Muscle layer of duodenum (tissue), 2 donors: Measurements from ENCODE around the gene PRDX5.

ENCODE experiments used
- H3K27ac ChIP-seq: one replicate; pipeline ENCODE4 v1.7.0; 2013; ENCODE audit warnings: mild to moderate bottlenecking, low read length
- H3K27me3 ChIP-seq: one replicate; pipeline ENCODE4 v1.7.0; 2013; ENCODE audit warnings: low read depth, mild to moderate bottlenecking, control low read depth, low read length
- H3K36me3 ChIP-seq, 2 donors: one replicate each; pipeline ENCODE4 v1.7.0; 2013; ENCODE audit warnings: low read length in 2 of 2, control low read depth in 1 of 2, mild to moderate bottlenecking in 1 of 2; ENCODE audit not compliant: insufficient read depth in 2 of 2, control insufficient read depth in 1 of 2
- H3K4me1 ChIP-seq, 2 donors: one replicate each; pipeline ENCODE4 v1.7.0; 2013; ENCODE audit warnings: low read length in 2 of 2, mild to moderate bottlenecking in 2 of 2, control low read depth in 1 of 2, moderate library complexity in 1 of 2; ENCODE audit not compliant: insufficient read depth in 2 of 2, control insufficient read depth in 1 of 2
- H3K4me3 ChIP-seq, 2 donors: one replicate each; pipeline ENCODE4 v1.7.0; 2013; ENCODE audit warnings: low read length in 2 of 2, low read depth in 1 of 2, mild to moderate bottlenecking in 1 of 2
- H3K9me3 ChIP-seq, 2 donors: one replicate each; pipeline ENCODE4 v1.7.0; 2013; ENCODE audit warnings: low read length in 2 of 2, control low read depth in 1 of 2, mild to moderate bottlenecking in 1 of 2; ENCODE audit not compliant: control insufficient read depth in 1 of 2
- donor health status: healthy.

The PRDX5 gene

GRCh38 chr11:64356498-64357411 is 38.8 kb downstream of the PRDX5 start:
- no peak overlapping the region for H3K27ac ChIP-seq
- no peak overlapping the region for H3K4me3 ChIP-seq
- no peaks in the 10 kb centered on the region for H3K9me3 ChIP-seq

GRCh38 chr11:64357446-64357845 is 39.5 kb downstream of the PRDX5 start:
- H3K36me3 ChIP-seq: peaks cover 7 to 15% of the 10 kb centered on the region in 2 donors
- H3K4me3 ChIP-seq: no peak overlapping the region
- no peaks in the 10 kb centered on the region for H3K27me3 ChIP-seq
- H3K27ac ChIP-seq: no peak overlapping the region
- peaks cover 7 to 41% of the 10 kb centered on the region in 2 donors for H3K4me1 ChIP-seq
- H3K9me3 ChIP-seq: no peaks in the 10 kb centered on the region

More at GRCh38 chr11:64356498-64357411, 38.8 kb downstream of the PRDX5 start:
- peaks cover 7 to 41% of the 10 kb centered on the region in 2 donors for H3K4me1 ChIP-seq
- peaks cover under 1 to 8% of the 10 kb centered on the region in 2 donors for H3K36me3 ChIP-seq
- H3K27me3 ChIP-seq: no peaks in the 10 kb centered on the region

- H3K4me1 ChIP-seq: peaks cover 7 to 41% of the 10 kb centered on the region in 2 donors
Measured at GRCh38 chr11:64357904-64358535, 40.1 kb downstream of the PRDX5 start.

GRCh38 chr11:64358536-64358906 is 40.6 kb downstream of the PRDX5 start:
- H3K4me1 ChIP-seq: peaks cover 7 to 41% of the 10 kb centered on the region in 2 donors
- H3K27ac ChIP-seq: peak overlapping the region; percentile 87
- peaks cover 13 to 21% of the 10 kb centered on the region in 2 donors for H3K36me3 ChIP-seq
- H3K9me3 ChIP-seq: no peaks in the 10 kb centered on the region
- H3K4me3 ChIP-seq: peak overlapping the region; percentile 70 to 94
- H3K27me3 ChIP-seq: no peaks in the 10 kb centered on the region

More at GRCh38 chr11:64357904-64358535, 40.1 kb downstream of the PRDX5 start:
- no peaks in the 10 kb centered on the region for H3K9me3 ChIP-seq
- H3K27ac ChIP-seq: no peak overlapping the region
- H3K27me3 ChIP-seq: no peaks in the 10 kb centered on the region
- peaks cover 10 to 16% of the 10 kb centered on the region in 2 donors for H3K36me3 ChIP-seq
- peak overlapping the region; percentile 70 to 94 for H3K4me3 ChIP-seq

GRCh38 chr11:64358907-64359711 is 41.2 kb downstream of the PRDX5 start, which contains the start of gene RPS6KA4:
TSS of gene RPS6KA4 (plus strand) at chr11:64359162. CDS start at chr11:64359236, 74 bp downstream.
- Histone ChIP-seq H3K36me3 (peaks cover 13 to 27% of the 10 kb centered on the region in 2 donors), H3K27me3 (no peaks in the 10 kb centered on the region), H3K9me3 (no peaks in the 10 kb centered on the region), H3K4me1 (peaks cover 7 to 41% of the 10 kb centered on the region in 2 donors), H3K27ac (peak within 1 kb of the TSS; percentile 87), H3K4me3 (peak within 1 kb of the TSS; percentile 79 to 94)

GRCh38 chr11:64359712-64360445 is 42.0 kb downstream of the PRDX5 start:
- H3K9me3 ChIP-seq: no peaks in the 10 kb centered on the region
- H3K4me1 ChIP-seq: peaks cover 7 to 37% of the 10 kb centered on the region in 2 donors
- H3K4me3 ChIP-seq: peak overlapping the region; percentile 79 to 94
- H3K27me3 ChIP-seq: no peaks in the 10 kb centered on the region
- no peak overlapping the region for H3K27ac ChIP-seq
- peaks cover 13 to 29% of the 10 kb centered on the region in 2 donors for H3K36me3 ChIP-seq

GRCh38 chr11:64360448-64360921 is 42.6 kb downstream of the PRDX5 start:
- H3K36me3 ChIP-seq: peaks cover 19 to 35% of the 10 kb centered on the region in 2 donors
- H3K9me3 ChIP-seq: no peaks in the 10 kb centered on the region
- H3K4me1 ChIP-seq: peaks cover 7 to 32% of the 10 kb centered on the region in 2 donors
- H3K4me3 ChIP-seq: peak overlapping the region in 1 of 2 donors; percentile 94
- no peak overlapping the region for H3K27ac ChIP-seq
- H3K27me3 ChIP-seq: no peaks in the 10 kb centered on the region

GRCh38 chr11:64361659-64362058 is 43.7 kb downstream of the PRDX5 start:
- no peak overlapping the region for H3K27ac ChIP-seq
- H3K36me3 ChIP-seq: peaks cover 24 to 47% of the 10 kb centered on the region in 2 donors
- no peak overlapping the region for H3K4me3 ChIP-seq
- peaks cover 7 to 29% of the 10 kb centered on the region in 2 donors for H3K4me1 ChIP-seq
- no peaks in the 10 kb centered on the region for H3K27me3 ChIP-seq
- H3K9me3 ChIP-seq: no peaks in the 10 kb centered on the region

GRCh38 chr11:64362339-64362738 is 44.4 kb downstream of the PRDX5 start:
- Histone ChIP-seq H3K4me3 (no peak overlapping the region), H3K9me3 (no peaks in the 10 kb centered on the region), H3K27me3 (no peaks in the 10 kb centered on the region), H3K4me1 (peaks cover 7 to 29% of the 10 kb centered on the region in 2 donors), H3K36me3 (peaks cover 26 to 50% of the 10 kb centered on the region in 2 donors), H3K27ac (no peak overlapping the region)

GRCh38 chr11:64364435-64364834 is 46.5 kb downstream of the PRDX5 start:
- peaks cover 26 to 70% of the 10 kb centered on the region in 2 donors for H3K36me3 ChIP-seq

More at GRCh38 chr11:64364435-64364834, 46.5 kb downstream of the PRDX5 start:
- H3K27me3 ChIP-seq: no peaks in the 10 kb centered on the region
- peaks cover 2 to 13% of the 10 kb centered on the region in 2 donors for H3K4me1 ChIP-seq
- no peak overlapping the region for H3K4me3 ChIP-seq
- H3K27ac ChIP-seq: no peak overlapping the region
- H3K9me3 ChIP-seq: no peaks in the 10 kb centered on the region
